Fibroblast of upper back skin (primary cell): ENCODE data around the gene CYTH4.
"Not testable (repeated sequence)": the region's sequence is repeated elsewhere in the genome, so short reads cannot be mapped to it uniquely, and the experiment has no call there.

Experiments
- DNase-seq: peaks from one replicate; pipeline ENCODE4 v3.0.0-alpha.2; 2013

Gene CYTH4

DNA sequence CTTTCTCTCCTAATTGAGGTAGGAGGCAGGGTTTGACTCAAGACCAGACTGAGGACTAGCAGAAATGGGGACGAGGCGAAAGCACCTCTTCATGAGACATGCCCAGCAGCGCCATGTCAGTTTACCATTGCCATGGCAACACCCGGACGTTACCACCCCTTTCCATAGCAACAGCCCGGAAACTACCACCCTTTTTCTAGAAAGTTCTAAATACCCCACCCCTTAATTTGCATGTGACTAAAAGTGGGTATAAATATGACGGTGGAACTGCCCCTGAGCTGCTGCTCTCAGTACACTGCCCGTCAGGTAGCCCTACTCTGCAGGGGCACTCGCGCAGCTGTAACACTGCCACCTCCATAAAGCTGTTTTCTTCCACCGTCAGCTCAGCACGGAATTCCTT lies 32.3 kb upstream of the CYTH4 start:
- no peak for DNase-seq

DNA sequence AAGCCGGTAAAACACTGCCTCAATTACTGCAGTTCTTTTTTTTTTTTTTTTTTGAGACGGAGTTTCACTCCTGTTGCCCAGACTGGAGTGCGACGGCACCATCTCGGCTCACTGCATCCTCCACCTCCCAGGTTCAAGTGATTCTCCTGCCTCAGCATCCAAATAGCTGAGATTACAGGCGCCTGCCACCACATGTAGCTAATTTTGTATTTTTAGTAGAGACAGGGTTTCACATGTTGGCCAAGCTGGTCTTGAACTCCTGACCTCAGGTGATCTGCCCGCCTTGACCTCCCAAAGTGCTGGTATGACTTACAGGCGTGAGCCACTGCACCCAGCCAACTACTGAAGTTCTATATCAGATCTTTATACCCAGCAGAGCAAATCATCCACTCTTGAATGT lies 30.5 kb upstream of the CYTH4 start:
- DNase-seq, result not testable (repeated sequence)

DNA sequence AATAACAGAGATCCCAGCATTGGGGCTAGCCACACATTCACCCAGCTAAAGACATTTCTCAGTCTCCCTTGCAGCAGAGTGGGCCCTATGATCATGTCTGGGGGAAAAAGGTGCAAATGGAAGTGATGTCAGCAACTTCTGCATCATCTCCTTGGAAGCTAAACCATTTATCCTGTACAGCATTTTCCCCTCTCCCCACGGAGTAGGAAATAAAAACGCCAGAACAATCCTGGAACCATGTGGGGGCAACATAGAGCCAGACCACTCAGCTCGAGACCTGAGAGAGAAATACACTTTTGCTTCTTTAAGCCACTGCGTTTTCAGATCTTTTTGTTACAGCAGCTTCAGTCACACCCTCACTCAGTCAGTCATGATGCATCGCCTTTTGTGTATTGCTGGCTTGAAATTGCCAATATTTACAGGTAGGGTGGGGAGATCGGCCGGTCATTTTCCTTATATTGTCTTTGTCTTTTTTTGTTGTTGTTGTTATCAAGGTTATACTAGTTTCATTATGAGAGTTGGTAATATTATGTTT lies 29.1 kb upstream of the CYTH4 start:
- peak; percentile 53 for DNase-seq

DNA sequence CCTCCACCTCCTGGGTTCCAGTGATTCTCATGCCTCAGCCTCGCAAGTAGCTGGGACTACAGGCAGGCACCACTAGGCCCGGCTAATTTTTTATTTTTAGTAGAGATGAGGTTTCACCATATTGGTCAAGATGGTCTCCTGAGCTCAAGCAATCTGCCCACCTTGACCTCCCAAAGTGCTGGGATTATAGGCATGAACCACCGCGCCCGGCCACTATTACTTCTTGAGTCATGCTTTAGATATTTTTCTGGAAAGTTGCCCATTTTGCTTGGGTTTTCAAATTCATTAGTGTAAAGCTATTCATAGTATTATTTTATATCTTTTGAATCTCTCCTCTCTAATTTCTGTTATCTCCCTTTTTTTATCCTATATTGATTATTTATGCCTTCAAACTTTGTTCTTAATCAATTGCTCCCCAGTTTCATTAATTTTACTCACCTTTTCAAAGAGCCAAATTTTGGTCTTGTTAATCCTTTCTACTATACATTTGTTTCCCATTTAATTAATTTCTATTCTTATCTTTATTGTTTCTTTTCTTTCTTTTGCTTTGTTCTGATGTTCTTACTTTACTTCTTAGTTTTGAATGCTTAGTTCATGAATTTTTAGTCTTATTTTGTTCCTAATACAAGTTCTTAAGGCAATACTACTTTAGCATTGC lies 28.0 kb upstream of the CYTH4 start:
- DNase-seq, result peak; percentile 84

DNA sequence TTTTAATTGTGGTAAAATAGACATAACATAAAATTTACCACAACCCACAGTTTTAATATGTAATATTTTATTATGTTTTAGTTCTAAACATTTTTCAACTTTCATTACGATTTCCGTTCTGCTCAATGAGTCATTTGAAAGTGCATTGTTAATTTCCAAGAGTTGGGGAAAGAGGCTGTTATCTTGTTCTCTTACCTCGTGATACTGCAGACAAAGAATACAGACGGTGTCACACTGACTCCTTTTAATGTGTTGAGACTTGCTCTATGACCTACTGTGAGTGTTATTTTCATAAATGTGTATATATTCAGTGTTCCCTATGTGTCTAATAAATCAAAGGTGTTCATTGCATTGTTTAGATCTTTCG lies 27.5 kb upstream of the CYTH4 start:
- no peak for DNase-seq

DNA sequence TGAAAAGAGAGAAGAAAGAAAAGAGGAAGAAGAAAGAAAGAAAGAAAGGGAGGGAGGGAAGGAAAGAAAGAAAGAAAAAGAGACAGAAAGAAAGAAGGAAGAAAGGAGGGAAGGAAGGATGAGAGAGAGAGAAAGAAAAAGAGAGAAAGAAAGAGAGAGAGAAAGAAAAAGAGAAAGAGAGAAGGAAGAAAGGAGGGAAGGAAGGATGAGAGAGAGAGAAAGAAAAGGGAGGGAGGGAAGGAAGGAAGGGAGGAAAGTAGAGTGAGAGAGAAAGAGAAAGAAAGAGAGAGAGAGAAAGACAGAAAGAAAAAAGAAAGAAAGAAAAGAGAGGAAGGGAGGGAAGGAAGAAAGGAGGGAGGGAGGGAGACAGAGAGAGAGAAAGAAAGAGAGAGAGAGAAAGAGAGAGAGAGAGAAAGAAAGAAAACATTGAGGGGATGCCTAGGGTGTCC lies 26.7 kb upstream of the CYTH4 start:
- no peak for DNase-seq

DNA sequence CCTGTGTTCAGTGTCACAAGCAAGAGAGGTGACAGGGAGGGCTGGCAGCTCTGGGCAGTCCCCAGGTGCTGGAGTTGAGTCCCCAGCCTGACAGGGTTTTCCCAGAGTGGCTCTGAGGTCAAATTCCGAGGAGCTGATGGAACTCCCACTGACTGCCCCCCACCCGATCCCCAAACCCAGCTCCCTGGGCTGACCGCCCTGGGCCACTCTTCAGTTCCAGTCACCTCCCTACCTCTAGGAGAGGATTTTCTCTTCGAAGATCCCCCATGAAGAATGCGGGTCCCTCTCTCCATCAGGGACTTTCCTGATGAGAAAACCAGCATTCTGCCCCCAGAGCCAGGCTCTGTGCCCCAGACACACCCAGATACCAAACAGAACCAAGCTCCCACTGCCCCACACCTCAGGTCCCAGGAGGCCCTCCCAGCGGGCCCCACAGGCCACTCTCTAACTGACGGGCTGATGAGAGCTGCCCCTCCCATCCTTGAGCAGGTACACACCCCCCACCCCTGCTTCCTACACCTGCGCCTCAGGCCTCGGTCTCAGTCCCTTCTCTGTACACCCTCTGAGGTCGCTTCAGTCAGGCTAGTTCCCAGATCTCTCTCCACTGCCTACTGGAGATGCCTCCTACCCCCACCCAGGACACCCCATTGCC lies 26.1 kb upstream of the CYTH4 start:
- no peak for DNase-seq

DNA sequence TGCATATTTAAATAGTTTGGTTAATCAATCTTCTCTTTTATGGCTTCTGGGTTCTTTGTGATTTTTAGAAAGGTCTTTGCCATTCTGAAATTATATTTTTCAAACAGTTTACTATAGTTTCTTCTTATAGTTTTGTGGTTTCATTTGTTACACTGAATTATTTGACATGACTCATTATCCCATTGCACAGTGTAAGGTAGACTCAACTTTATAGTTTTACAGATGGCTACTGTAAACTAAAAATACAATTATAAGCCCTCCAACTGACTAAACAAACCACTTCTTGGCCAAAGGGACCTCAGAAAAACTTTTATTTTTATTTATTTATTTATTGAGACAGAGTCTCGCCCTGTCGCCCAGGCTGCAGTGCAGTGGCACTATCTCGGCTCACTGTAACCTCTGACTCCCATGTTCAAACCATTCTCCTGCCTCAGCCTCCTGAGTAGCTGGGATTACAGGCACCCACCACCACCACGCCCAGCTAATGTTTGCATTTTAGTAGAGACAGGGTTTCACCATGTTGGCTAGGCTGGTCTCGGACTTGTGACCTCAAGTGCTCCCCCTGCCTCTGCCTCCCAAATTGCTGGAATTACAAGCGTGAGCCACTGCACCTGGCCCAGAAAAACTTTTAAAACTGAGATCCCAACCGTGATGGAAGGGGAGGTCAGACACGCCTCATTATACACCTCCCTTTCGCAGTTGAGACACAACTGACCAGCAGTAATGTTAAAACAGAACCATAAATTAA lies 24.1 kb upstream of the CYTH4 start:
- no peak for DNase-seq

DNA sequence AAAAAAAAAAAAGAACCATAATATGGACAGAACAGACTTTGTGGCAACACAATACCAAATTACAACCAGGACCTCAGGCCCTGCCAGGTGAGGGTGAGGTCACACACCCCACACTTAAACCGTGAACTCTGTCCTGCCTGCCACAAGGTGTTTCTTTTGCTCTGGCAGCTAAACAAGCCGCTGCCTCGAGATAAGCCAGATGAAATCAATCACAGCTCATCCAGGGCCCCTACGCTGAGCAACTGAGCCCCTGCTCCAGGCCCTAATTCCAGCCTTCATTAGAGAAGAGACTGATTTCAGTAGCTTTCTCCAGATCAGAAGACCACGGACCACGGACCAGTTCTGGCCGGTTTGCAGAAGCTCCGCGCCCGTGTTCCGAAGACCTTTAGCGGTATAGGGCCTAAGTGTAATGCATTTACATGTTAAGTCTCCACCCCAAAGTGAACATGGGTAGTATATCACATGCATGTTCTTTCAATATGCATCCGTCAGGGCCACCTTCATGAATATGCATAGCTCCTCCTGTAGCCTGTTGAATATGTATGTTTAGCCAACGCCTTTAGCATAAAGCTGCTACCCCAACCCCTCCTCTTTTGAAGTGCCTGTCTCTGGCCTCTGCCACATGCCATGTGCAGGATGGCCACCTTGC lies 23.4 kb upstream of the CYTH4 start:
- no peak for DNase-seq

DNA sequence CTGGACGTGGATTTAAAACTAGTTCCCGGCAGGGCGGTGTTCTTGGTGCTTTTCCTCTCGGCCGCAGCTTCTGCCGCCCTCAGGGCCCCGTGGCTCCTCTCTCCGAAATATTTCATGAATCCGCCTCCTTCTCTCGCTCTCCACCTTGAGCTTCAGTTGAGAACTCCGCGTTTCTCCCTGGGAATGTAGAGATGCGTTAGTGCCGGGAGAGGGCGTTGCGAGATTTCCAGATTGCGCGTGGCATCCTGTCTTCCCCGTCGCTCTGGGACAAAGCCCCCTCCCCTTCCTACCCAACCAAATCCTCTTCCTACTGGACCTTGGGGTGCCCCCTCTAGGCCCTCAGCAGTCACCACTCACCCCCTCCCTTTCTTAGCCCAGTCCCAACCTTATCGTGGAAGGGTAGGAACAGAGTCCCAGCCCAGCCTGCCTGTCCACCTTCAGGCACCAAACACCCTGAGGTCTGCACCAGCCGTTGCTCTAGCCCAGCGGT lies 22.7 kb upstream of the CYTH4 start:
- DNase-seq, result peak; percentile 61

DNA sequence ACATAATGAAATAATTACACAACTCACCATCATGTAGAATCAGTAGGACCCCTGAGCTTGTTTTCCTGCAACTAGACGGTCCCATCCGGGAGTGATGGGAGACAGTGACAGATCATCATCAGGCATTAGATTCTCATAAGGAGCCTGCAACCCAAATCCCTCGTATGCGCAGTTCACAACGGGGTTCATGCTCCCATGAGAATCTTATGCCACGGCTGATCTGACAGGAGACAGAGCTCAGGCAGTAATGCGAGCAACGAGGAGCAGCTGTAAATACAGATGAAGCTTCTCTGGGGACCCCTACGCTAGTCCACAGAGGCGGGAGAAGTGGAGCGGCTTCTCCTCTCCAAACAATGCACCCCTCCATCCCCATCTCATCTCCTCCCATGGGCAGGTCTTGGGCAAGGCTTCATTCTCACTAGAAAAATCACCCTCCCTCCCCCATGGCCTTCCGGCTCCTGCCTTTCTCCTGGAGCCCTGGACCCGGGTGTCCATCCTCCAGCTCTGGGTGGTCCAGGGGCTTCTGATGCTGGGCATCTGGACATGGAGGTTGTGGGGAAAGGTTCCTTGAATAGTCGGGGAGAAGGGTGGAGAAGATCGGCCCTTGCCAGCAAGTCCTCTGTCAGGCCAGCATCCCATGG lies 22.0 kb upstream of the CYTH4 start:
- no peak for DNase-seq

DNA sequence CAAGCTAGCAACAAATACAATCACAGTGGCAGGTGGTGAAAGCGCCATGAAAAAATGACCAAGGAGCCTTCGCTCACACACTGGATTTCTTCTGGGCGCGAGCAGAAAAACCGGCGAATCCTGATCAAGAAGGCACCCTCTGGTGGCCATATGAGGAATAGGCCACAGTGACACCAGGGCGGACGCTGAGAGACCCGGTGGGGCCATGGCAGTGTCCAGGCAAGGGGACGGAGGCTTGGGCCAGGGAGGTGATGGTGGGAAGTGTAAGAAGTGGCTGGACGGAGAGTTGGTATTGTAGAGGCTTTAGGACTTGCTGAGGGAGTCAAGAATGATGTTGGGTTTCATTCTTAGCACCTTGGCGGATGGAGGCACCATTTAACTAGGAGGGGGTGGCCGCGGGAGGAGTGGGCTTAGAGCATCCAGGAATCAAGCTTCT lies 21.4 kb upstream of the CYTH4 start:
- peak; percentile 56 for DNase-seq

DNA sequence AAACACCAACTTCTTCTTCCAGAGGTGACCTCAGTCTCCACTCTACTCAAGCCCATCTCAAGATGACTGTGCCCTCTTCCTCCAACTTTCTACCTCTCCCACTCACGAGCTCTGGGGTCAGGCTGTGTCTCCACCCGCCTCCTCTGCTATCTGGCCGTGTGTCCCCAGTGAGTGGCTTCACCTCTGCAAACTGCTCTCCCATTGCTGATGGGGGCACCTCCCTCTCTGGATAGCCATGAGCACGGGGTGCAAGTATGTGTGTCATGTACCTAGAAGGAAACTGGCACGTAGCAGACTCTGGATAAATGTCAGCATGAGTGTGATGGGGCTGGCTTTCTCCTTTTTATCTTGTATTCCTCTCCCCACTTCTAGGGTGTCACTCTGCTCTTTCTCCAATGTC lies 20.0 kb upstream of the CYTH4 start:
- DNase-seq, result no peak

DNA sequence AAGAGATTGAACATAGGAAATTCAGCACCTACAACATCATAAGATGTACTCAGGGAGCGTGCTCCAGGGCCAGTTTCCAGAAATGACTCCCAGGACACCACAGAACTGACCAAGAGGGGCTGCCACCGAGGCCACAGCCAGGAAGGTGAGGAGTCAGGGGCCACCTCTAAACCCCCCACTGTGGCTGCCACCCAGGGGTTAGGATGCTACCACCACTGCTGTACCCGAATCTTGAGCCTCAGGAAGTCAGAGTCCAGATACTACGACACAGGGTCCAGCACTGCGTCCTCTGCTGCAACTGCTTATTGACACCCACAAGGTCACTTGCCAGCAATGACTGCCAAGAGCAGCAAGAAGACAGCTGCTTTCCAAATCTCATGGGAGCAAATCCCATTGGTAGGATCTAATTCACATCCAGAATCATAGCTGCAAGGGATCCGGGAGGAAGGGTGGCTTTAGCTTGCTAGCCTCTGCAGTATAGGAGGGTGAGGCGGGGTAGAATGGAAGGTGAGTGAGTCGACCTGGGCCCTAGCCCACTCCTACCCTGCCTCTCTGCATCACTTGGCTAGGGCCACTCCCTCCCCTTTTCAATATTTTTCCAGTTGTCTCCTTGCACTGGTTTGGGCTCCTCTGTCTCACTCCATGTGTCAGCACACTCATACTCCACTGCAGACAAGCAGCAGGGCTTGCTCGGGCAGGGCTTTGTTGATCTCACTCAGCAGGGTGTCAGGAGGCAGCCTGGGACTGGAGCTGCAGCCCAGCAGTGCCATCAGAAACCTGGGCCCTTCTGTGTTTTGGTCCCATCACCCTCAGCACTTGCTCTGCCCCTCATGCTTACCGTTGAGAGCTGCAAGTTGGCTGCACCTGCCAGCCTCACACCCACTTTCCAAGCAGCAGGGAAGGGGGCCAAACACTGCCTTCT lies 18.1 kb upstream of the CYTH4 start:
- DNase-seq, result no peak

DNA sequence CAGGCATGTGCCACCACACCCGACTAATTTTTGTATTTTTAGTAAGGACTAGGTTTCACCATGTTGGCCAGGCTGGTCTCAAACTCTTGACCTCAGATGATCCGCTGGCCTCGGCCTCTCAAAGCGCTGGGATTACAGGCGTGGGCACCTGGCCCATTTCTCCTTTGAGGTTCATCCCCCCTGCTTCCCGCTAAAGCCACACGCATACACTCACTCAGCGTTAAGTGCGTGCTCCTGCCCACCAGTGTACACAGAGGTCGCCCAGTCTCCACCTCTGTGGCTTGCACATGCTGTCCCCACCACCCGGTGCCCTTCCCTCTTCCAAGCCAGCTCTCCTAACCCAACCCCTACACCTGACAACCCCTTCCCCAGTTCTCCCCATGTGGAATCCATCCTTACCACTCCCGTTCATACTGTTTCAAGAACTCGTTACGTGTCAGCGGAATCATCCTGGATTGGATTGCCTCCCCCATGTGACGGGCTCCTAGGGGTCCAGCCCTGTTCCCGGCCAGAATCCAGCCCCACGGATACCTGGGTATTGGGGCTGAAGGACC lies 15.7 kb upstream of the CYTH4 start:
- no peak for DNase-seq

DNA sequence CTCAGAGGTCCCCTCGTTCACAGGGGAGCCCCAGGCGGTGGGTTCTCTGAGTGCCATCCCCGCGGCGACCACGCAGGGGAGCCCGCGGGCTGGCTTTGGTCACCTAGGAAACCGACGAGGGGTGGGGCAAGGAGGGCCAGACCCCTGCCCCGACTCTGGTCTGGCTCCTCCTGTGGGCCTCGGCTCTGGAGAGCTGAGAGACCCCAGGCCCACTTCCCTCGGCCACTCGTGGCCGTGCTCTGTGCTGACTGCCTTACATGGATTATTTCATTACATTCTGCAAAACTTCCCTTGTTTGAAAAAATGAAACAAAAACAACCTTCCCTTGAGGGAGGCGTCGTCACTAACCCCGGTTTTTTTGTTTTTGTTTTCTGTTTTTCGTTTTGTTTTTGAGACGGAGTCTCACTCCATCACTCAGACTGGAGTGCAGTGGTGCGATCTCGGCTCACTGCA lies 15.1 kb upstream of the CYTH4 start:
- DNase-seq, result peak; percentile 38

DNA sequence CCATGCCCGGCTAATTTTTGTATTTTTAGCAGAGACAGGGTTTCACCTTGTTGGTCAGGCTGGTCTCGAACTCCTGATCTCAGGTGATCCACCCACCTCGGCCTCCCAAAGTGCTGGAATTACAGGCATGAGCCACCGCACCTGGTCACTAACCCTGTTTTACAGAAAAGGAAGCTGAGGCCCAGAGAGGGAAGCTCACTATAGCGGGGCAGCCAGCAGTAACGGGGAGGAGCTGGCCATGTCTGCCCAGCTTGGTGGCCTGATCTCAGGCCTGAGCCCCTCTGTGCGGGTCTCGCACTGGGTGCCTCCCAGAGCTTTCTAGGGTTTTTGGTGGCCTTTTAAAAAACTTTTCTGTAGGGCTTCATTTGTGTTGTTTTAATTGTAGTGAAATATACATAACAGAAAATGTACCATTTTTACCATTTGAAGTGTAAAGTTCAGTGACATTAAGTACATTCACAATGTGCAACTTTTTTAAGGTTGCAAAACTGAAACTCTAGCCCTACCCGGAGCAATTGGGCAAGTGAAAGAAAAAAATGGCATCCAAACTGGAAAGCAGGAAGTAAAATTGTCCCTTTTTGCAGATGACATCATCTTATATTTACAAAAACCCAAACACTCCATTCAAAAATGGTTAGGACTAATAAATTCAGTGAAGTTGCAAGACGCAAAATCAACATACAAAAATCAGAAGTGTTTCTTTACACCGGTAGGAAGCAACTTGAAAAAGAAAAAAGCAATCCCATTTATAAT lies 14.5 kb upstream of the CYTH4 start:
- DNase-seq, result no peak

DNA sequence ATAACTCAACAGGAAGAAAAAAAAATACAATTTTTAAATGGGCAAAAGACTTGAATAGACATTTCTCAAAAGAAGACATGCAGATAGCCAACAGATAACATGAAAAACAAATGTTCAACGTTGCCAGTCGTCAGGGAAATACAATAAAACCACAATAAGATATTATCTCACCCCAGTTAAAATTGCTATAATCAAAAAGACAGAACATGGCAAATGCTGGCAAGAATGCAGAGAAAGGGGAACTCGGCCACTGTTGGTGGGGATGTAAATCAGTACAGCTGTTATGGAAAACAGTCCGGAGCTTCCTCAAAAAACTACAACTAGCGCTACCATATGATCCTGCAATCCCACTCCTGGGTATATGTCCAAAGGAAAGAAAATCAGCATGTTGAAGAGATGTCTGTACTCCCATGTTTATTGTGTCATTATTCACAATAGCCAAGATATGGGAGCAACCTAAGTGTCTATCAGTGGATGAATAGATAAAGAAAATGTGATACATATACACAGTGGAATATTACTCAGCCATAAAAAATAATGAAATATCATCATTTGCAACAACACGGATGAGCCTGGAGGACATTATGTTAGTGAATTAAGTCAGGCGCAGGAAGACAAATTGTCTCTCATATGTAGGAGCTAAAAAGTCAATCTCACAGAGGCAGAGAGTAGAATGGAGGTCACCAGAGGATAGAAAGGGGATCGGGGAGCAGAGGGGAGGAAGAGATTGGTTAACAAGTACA lies 12.2 kb upstream of the CYTH4 start:
- no peak for DNase-seq

DNA sequence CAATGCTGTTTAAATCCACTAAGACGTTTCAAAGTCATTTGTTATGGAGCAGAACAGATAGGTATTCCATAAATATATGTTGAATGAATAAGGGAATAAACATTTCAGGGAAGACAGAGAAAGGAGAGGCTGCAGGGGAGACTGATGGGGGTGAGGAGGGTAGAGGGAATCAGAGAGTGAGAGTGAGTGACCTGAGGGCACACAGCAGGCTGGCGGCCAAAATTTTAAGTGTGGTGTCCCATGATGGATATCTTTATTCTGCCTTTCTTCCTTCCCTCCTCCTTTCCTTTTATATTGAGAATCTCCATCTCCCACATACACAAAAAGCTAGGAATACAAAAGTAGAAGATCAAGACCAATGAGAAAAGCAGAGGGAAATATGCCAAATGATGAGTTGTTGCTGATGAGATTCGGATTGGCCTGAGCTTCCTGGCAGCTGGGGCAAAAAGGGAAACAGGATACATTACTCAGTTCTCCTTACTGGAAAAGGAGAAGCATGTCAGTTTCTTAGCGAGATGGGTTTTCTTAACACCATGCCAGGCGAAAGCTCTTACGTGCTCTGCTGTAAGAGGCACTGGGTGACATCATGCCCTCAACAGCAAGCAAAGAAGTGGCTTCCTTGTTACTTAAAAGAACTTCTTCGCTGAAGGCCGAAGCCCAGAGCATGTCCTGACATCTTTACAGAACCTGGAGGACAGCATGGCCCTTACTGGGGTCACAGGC lies 11.2 kb upstream of the CYTH4 start:
- DNase-seq, result peak; percentile 32
